GM19455 (cell line): ENCODE measurements around the gene HEG1.
"Not testable (repeated sequence)": the region's sequence is repeated elsewhere in the genome, so short reads cannot be mapped to it uniquely, and the experiment has no call there.

ENCODE experiments used
- ATAC-seq: cut with Tn5 transposase; IDR thresholded peaks from one replicate; pipeline ENCODE4 v1.9.1; 2021; ENCODE audit not compliant: unreplicated experiment

Gene HEG1, protein sequence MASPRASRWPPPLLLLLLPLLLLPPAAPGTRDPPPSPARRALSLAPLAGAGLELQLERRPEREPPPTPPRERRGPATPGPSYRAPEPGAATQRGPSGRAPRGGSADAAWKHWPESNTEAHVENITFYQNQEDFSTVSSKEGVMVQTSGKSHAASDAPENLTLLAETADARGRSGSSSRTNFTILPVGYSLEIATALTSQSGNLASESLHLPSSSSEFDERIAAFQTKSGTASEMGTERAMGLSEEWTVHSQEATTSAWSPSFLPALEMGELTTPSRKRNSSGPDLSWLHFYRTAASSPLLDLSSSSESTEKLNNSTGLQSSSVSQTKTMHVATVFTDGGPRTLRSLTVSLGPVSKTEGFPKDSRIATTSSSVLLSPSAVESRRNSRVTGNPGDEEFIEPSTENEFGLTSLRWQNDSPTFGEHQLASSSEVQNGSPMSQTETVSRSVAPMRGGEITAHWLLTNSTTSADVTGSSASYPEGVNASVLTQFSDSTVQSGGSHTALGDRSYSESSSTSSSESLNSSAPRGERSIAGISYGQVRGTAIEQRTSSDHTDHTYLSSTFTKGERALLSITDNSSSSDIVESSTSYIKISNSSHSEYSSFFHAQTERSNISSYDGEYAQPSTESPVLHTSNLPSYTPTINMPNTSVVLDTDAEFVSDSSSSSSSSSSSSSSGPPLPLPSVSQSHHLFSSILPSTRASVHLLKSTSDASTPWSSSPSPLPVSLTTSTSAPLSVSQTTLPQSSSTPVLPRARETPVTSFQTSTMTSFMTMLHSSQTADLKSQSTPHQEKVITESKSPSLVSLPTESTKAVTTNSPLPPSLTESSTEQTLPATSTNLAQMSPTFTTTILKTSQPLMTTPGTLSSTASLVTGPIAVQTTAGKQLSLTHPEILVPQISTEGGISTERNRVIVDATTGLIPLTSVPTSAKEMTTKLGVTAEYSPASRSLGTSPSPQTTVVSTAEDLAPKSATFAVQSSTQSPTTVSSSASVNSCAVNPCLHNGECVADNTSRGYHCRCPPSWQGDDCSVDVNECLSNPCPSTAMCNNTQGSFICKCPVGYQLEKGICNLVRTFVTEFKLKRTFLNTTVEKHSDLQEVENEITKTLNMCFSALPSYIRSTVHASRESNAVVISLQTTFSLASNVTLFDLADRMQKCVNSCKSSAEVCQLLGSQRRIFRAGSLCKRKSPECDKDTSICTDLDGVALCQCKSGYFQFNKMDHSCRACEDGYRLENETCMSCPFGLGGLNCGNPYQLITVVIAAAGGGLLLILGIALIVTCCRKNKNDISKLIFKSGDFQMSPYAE (N-terminal part only)

GRCh38 chr3:125055913-125056745 lies at the start of gene HEG1:
TSS of gene HEG1 (minus strand) at chr3:125055997. CDS start at chr3:125055890, 107 bp downstream.
- peak; percentile 73 for ATAC-seq

DNA sequence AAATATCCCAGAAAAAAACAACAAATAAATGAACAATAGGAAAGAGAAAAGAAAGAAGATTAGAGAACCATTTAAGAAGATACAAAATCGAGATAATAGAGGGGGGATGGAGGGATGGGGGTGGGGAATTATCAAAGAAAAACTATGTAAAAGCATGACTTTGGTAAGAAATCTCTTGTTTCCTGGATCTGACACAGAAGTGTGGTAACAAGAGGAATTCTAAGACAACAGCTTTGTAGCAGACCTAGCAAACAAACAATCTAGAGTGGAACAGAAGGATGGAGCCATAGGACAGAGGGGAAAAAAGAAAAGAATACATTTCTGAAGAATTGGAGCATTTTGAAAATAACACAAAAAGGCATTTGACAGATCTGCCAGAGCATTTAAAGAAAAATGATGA lies 49.3 kb upstream of the HEG1 start:
- ATAC-seq, result no peak

GRCh38 chr3:125104639-125105038 lies 48.8 kb upstream of the HEG1 start:
- no peak for ATAC-seq

DNA sequence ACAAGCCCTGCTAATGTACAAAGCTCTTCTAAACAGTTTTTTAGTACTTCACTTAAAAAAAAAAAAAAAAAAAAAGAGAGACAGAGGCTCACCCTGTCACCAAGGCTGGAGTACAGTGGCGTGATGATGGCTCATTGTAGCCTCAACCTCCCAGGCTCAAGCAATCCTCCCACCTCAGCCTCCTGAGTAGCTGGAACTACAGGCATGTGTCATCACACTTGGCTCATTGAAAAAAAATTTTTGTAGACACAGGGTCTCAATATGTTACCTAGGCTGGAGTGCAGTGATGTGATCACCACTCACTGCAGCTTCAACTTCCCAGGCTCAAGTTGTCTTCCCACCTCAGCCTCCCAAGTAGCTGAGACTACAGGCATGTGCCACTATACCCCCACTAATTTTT lies 47.6 kb upstream of the HEG1 start:
- no peak for ATAC-seq

DNA sequence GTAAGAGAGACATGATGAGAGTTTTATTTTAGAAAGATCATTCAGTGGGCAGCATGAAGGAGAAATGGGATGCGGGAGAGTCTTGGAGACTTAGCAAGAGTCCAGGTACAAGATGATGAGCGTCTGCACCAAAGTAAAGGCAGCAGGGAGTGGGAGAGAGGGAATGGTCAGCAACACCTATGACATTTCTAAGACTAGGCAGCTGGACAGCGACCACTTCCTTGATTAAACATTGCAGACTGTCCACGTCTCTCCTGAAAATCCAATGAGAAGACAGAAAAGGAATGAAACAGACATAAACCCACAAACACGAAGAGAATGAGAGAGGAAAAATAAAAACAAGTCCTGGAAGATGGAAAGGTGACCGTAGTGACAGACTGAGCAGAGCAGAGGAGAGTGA lies 46.7 kb upstream of the HEG1 start:
- ATAC-seq, result no peak

DNA sequence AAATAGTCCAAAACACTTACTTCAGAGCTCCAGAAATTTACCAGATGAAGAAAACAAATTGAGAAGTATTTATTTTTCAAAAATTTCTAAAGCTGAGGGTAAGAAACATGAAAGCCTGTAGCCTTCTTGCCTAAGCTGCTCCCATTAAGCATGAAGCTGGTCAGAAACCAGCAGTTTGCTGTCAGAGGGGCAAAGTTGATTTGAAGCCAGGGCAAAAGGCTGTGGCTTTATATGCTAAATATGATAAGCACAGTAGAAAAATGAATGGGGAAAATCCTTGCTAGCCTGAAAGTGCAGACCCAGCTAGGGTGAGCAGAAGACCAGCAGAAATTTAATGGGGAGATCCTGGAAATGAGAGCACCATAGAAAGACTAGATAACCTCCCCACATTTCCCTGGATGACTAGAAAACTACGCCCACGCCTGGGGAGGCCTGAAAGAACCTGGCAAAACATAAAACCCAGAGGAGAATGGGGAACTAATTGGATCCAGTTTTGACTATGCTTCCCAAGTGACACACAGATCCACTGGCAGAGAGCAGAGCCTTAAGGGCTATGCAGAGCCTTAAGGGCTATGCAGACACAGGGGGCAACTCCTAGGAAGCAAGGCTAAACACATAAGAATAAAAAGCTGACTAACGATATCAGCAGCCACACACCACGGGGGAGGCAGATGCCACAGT lies 43.0 kb upstream of the HEG1 start:
- no peak for ATAC-seq

- ATAC-seq, result no peak
Measured at GRCh38 chr3:125090649-125091048, 34.9 kb upstream of the HEG1 start.

- no peak for ATAC-seq
Measured at GRCh38 chr3:125087768-125088391, 32.1 kb upstream of the HEG1 start.

DNA sequence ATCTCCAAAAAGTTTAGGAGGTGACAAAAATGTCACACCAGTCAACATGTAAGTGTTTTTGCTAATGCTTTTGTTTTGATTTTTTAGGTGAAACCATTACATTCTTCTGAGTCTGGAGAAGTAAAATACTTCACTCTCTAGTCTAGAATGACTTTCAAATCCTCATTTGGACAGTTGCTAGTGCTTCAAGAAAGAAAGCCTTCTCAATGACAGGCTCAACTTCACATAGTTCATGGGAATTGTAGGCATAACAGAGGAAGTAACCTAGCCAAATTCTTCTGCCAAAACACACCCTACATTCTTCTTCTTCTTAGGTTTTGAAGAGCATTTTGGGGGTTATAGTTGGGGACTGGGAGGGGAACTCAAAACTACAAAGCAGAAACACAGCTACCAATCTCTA lies 29.4 kb upstream of the HEG1 start:
- ATAC-seq, result no peak

GRCh38 chr3:125083776-125084175 lies 28.0 kb upstream of the HEG1 start:
- ATAC-seq, result no peak

DNA sequence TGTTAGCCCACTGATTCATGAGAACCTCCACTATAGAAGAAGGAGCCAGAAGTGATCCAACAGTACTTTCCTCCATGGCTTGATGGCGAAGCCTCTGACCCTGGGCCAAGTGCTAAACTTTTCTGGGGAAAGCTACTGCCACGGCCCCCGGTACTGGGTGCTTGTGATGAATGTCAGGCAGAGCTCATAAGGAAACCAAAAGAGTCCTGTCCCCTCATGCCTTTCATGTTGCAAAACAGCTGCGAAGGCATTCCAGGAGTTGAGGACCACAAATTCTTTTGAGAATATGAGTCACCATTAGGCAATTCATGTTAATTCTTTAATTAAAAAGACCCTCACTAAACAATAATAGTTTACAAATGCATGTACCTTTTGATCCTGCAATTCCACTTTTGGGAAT lies 26.5 kb upstream of the HEG1 start:
- not testable (repeated sequence) for ATAC-seq

DNA sequence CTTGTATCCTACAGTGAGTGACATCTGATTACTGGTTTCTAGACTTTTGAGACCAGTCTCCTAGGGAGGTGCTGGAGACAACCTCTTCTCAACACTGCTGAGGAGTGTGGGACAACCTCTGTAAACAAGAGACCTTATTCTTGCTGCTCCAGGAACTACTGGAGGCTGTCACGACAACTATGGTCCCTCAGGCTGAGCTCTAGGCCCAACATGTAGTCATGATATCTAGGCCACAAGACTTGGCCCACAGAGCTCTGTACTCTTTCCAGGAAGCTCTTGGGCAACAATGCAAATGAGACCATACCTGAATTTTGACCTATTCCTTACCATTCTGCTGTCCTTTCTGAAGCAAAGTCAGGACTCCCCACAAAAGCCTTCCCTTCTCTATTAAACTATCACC lies 24.3 kb upstream of the HEG1 start:
- ATAC-seq, result no peak

GRCh38 chr3:125079675-125080045 lies 23.9 kb upstream of the HEG1 start:
- ATAC-seq, result no peak

GRCh38 chr3:125078951-125079674 lies 23.3 kb upstream of the HEG1 start:
- no peak for ATAC-seq

- ATAC-seq, result no peak
Measured at GRCh38 chr3:125077864-125078263, 22.1 kb upstream of the HEG1 start.

DNA sequence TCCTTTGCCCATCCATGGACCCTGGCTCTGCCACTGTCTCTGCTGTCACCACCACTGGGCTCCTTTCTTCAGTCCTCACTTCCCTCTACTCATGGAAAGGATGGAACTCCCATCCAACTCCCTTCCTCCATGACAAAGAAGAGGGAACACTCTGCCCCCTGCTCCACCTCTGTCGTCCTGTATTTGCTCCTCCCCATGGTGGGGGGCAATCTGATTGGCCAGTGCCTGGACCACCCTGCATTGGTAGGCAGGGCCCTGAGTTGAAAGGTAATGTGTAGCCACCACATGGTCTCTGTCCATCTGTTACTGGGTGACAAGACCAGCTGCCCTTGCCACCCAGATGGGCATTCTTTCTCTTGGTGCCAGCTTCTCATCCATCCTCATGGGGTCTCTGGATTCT lies 20.7 kb upstream of the HEG1 start:
- no peak for ATAC-seq

GRCh38 chr3:125075738-125076137 lies 19.9 kb upstream of the HEG1 start:
- no peak for ATAC-seq

- no peak for ATAC-seq
Measured at GRCh38 chr3:125073390-125073905, 17.7 kb upstream of the HEG1 start.
